ENCODE results near the gene BMP6. TPM values are rescaled to one million over a fixed set of nuclear protein-coding genes. Genes with fewer than 3 reads are reported as not detected.

Gene BMP6
- total and polyA plus RNA-seq, 9 donors, result 3.4 to 28.1 (median 8.3) TPM

GRCh38 chr6:7684076-7684475 is 41.8 kb upstream of the BMP6 start:
- H3K9me3 ChIP-seq, result no peaks in the 10 kb centered on the region
- TF ChIP-seq CTCF (IDR thresholded peaks at IDR 0.05), result no peak
- TF ChIP-seq EP300 (IDR thresholded peaks at IDR 0.05), result no peak
- no peak for TF ChIP-seq POLR2A (IDR thresholded peaks at IDR 0.05)
- no peaks in the 10 kb centered on the region for H3K4me1 ChIP-seq (ENCODE audit: insufficient read depth)
- DNase-seq, result no peak
- no peak overlapping the region for H3K27ac ChIP-seq
- no peak overlapping the region for H3K4me3 ChIP-seq
- 28 to 57% (median 42%) methylated on average over 1 of the region's 1 CpG for WGBS, 3 donors
- intact Hi-C loops (cut with DNase I), result no loop called here
- H3K27me3 ChIP-seq, result no peaks in the 10 kb centered on the region
- H3K36me3 ChIP-seq, result no peaks in the 10 kb centered on the region

- no peak overlapping the region for H3K4me3 ChIP-seq
- H3K27ac ChIP-seq, result no peak overlapping the region
- TF ChIP-seq POLR2A (IDR thresholded peaks at IDR 0.05), result no peak
- no peak for TF ChIP-seq EP300 (IDR thresholded peaks at IDR 0.05)
- TF ChIP-seq CTCF (IDR thresholded peaks at IDR 0.05), result no peak
- no peaks in the 10 kb centered on the region for H3K9me3 ChIP-seq
- no peaks in the 10 kb centered on the region for H3K36me3 ChIP-seq
- no peaks in the 10 kb centered on the region for H3K27me3 ChIP-seq
- no peaks in the 10 kb centered on the region for H3K4me1 ChIP-seq (ENCODE audit: insufficient read depth)
- no peak for DNase-seq
- WGBS, 3 donors, result 79 to 85% (median 84%) methylated on average over 4 of the region's 4 CpGs
- intact Hi-C loops (cut with DNase I), result no loop called here
Measured at GRCh38 chr6:7684843-7685242, 41.1 kb upstream of the BMP6 start.

DNA sequence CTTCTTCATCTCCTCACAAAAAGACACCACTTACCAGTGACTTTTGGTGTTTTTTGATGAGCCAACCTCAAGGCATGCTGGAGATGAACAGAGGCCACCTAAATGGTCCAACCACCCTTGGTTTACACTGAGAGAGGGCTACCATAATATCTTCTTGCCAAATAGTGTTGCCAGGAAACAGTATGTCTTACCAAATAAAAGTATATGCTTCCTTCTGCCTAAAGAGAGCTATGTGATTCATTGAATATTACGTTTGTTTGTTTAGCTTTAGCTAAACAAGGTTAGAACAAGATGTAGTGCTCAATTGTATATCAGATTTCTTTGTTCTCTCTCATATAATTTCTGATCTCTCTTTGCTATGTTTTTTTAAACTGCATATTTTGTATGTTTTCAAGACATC is 40.6 kb upstream of the BMP6 start:
- DNase-seq, result no peak
- no peaks in the 10 kb centered on the region for H3K36me3 ChIP-seq
- H3K27me3 ChIP-seq, result no peaks in the 10 kb centered on the region
- H3K4me1 ChIP-seq (ENCODE audit: insufficient read depth), result no peaks in the 10 kb centered on the region
- intact Hi-C loops (cut with DNase I), result no loop called here
- TF ChIP-seq CTCF (IDR thresholded peaks at IDR 0.05) (no peak), POLR2A (IDR thresholded peaks at IDR 0.05) (no peak), EP300 (IDR thresholded peaks at IDR 0.05) (no peak)
- 73 to 81% (median 79%) methylated on average over 1 of the region's 1 CpG for WGBS, 3 donors
- no peaks in the 10 kb centered on the region for H3K9me3 ChIP-seq
- no peak overlapping the region for H3K4me3 ChIP-seq
- H3K27ac ChIP-seq, result no peak overlapping the region

DNA sequence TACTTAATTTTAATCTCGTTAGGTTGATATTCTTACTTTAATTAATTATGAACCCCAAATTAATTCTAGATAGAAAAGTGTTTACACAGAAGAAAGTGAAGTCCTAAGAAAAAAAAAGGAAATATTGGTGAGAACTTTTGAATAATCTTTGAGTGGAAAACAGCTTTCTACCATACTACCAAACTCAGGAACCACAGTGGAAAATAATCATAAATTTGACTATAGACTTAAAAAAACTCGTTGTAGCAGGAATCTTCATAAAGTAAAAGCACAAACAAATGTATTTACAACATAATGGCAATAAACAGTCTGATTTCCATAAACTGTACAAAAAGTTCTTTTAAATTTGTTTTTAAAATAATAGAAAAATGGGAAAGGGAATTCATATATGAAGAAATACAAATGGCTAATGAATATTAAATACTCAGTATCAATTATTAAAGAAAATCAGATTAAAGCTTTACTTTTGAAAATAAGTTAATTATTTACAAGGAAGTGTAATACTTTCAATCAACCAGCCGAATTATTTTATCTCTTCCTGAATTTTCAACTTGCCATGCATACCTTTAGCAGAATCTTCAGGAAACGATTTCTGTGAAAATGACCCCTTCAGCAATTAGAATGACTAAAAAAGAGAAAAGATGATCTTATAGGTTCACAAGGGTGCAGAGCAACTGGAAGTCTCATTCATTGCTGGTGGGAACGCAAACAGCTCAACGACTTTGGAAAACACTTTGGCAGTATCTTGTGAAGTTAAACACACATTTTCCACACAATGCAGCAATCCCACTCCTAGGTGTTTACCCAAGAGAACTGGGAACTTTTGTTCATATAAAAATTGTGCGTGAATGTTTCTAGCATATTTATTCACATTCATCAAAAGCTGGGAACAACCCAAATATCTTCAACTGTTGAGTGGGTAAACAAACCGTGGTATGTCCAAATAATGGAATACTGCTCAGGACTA is 38.5 kb upstream of the BMP6 start:
- intact Hi-C loops (cut with DNase I), result no loop called here
- no peak overlapping the region for H3K4me3 ChIP-seq
- WGBS, 3 donors, result 74 to 79% (median 75%) methylated on average over 8 of the region's 8 CpGs

More for the DNA sequence above, 38.5 kb upstream of the BMP6 start:
- no peaks in the 10 kb centered on the region for H3K27me3 ChIP-seq
- no peaks in the 10 kb centered on the region for H3K36me3 ChIP-seq
- no peak for DNase-seq
- no peaks in the 10 kb centered on the region for H3K4me1 ChIP-seq (ENCODE audit: insufficient read depth)
- TF ChIP-seq CTCF (IDR thresholded peaks at IDR 0.05) (no peak), POLR2A (IDR thresholded peaks at IDR 0.05) (no peak), EP300 (IDR thresholded peaks at IDR 0.05) (no peak)
- no peak overlapping the region for H3K27ac ChIP-seq
- H3K9me3 ChIP-seq, result no peaks in the 10 kb centered on the region

Data from ovary (tissue), 9 donors.